ENCODE data around the gene ADCY9. TPM values are rescaled to one million over a fixed set of nuclear protein-coding genes. Genes with fewer than 3 reads are reported as not detected.

ADCY9 gene
- total RNA-seq, 1 donor from 2014 or later = 1.3 TPM

DNA sequence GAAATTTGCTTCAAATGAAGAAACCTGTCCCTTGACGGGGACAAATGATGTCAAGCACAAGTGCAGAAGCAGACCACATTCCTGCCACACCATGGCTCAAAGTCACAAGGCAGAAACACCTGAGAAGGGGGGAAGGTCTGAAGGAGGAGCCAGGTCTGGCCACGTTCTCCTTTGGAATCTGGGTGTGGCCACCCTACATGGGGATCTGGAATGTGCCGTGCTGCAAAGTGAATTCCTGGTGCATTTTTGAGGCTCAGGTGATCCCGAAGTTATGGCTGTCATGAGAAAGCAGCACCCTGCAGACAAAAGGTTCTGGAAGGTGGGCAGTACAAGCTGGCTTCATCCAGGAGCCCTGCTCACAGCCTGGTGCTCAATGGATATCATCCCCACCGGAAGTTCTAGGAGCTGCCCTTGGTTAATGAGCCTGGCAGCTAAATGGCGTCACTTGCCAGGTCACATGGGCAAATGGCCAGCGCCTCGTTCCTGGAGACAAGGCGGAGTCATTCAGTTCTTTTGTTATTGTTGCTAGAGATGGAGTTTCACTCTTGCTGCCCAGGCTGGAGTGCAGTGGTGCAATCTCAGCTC lies 20.1 kb upstream of the ADCY9 start:
- H3K27me3 Mint-ChIP-seq = peaks cover 8% of the 10 kb centered on the region
- ChIA-PET POLR2A (no interaction called here), CTCF (no interaction called here)
- H3K9me3 Mint-ChIP-seq = no peaks in the 10 kb centered on the region
- DNase-seq (no peak), ATAC-seq (ENCODE audit: low read depth) (no peak)
- no peak overlapping the region for H3K27ac Mint-ChIP-seq
- intact Hi-C loops (cut with micrococcal nuclease) = no loop called here
- H3K36me3 Mint-ChIP-seq (ENCODE audit: low read depth) = no peaks in the 10 kb centered on the region
- H3K4me3 Mint-ChIP-seq = no peak overlapping the region
- no peaks in the 10 kb centered on the region for H3K4me1 Mint-ChIP-seq
- TF ChIP-seq, protein P1, sequence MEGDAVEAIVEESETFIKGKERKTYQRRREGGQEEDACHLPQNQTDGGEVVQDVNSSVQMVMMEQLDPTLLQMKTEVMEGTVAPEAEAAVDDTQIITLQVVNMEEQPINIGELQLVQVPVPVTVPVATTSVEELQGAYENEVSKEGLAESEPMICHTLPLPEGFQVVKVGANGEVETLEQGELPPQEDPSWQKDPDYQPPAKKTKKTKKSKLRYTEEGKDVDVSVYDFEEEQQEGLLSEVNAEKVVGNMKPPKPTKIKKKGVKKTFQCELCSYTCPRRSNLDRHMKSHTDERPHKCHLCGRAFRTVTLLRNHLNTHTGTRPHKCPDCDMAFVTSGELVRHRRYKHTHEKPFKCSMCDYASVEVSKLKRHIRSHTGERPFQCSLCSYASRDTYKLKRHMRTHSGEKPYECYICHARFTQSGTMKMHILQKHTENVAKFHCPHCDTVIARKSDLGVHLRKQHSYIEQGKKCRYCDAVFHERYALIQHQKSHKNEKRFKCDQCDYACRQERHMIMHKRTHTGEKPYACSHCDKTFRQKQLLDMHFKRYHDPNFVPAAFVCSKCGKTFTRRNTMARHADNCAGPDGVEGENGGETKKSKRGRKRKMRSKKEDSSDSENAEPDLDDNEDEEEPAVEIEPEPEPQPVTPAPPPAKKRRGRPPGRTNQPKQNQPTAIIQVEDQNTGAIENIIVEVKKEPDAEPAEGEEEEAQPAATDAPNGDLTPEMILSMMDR (IDR thresholded peaks at IDR 0.05) = no peak

DNA sequence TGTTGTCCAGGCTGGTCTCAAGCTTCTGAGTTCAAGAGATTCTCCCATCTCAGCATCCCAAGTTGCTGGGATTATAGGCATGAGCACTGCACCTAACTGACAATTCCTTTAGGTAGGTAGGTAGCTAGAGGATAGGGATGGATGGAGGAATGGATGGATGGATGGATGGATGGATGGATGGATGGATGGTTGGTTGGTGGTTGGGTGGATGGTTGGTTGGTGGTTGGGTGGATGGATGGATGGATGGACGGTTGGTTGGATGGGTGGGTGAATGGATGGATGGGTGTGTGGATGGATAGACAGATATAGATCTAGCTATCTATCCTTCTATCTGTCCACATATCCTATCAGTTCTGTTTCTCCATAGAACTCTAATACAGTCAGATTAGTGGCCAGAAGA lies 19.3 kb upstream of the ADCY9 start:
- CTCF ChIA-PET = no interaction called here
- H3K4me1 Mint-ChIP-seq = no peaks in the 10 kb centered on the region
- TF ChIP-seq, protein P1 (IDR thresholded peaks at IDR 0.05) = no peak

DNA sequence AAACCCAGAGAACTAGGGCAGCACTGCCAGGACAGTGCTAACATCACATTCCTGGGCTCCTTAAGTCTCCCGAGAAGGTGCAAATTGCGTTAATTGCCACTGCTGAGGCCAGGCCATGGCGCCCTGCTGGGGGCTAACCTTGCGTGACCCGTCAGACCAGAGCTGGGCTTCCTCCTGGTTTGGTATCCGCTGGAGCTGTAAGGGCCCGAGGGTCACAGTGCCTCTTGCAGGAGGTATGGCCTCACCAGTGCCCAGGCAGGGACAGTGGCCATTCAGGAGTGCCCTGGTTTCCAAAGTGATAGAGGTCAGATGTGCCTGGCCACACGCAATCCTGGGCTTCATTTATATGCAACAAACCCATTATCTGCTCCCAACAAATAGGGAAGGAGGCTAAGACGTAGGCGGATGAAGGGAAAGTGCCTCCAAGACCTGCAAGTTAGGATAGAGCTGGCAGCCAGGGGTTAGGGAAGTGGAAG lies 17.7 kb upstream of the ADCY9 start:
- POLR2A ChIA-PET = no interaction called here
- TF ChIP-seq, protein P1 (IDR thresholded peaks at IDR 0.05) = no peak
- Mint-ChIP-seq H3K9me3 (no peaks in the 10 kb centered on the region), H3K4me3 (no peak overlapping the region), H3K4me1 (no peaks in the 10 kb centered on the region), H3K36me3 (ENCODE audit: low read depth) (no peaks in the 10 kb centered on the region), H3K27me3 (peaks cover 17% of the 10 kb centered on the region), H3K27ac (no peak overlapping the region)
- CTCF ChIA-PET = no interaction called here
- DNase-seq = no peak
- no peak for ATAC-seq (ENCODE audit: low read depth)
- intact Hi-C loops (cut with micrococcal nuclease) = no loop called here

More for the DNA sequence above, 19.3 kb upstream of the ADCY9 start:
- Mint-ChIP-seq H3K27me3 (peaks cover 11% of the 10 kb centered on the region), H3K36me3 (ENCODE audit: low read depth) (no peaks in the 10 kb centered on the region), H3K4me3 (no peak overlapping the region), H3K27ac (no peak overlapping the region), H3K9me3 (no peaks in the 10 kb centered on the region)
- POLR2A ChIA-PET = no interaction called here
- DNase-seq = no peak
- ATAC-seq (ENCODE audit: low read depth) = no peak
- intact Hi-C loops (cut with micrococcal nuclease) = no loop called here

DNA sequence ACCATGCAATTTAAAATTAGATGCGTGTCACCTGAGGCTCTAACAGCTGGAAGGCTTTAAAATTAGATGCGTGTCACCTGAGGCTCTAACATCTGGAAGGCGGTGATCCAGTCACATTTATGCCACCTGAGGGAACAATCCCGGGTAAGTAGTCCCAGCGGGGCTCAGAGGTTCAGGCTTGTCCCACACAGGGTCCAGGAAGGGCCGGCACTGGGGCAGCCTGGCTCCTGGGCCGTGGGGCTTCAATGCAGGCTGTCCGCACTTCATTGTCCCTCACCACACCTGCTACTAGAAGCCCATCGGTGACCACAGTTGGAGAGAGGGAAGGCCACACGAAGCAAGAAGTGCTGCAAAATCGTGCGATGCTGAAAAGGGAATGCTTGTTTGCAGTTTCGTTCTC lies 15.4 kb upstream of the ADCY9 start:
- CTCF ChIA-PET = no interaction called here
- POLR2A ChIA-PET = no interaction called here
- intact Hi-C loops (cut with micrococcal nuclease) = no loop called here
- DNase-seq (no peak), ATAC-seq (ENCODE audit: low read depth) (no peak)
- H3K36me3 Mint-ChIP-seq (ENCODE audit: low read depth) = no peaks in the 10 kb centered on the region
- no peak overlapping the region for H3K4me3 Mint-ChIP-seq
- TF ChIP-seq, protein P1 (IDR thresholded peaks at IDR 0.05) = no peak
- no peak overlapping the region for H3K27ac Mint-ChIP-seq
- H3K27me3 Mint-ChIP-seq = peaks cover 17% of the 10 kb centered on the region
- no peaks in the 10 kb centered on the region for H3K4me1 Mint-ChIP-seq
- no peaks in the 10 kb centered on the region for H3K9me3 Mint-ChIP-seq

DNA sequence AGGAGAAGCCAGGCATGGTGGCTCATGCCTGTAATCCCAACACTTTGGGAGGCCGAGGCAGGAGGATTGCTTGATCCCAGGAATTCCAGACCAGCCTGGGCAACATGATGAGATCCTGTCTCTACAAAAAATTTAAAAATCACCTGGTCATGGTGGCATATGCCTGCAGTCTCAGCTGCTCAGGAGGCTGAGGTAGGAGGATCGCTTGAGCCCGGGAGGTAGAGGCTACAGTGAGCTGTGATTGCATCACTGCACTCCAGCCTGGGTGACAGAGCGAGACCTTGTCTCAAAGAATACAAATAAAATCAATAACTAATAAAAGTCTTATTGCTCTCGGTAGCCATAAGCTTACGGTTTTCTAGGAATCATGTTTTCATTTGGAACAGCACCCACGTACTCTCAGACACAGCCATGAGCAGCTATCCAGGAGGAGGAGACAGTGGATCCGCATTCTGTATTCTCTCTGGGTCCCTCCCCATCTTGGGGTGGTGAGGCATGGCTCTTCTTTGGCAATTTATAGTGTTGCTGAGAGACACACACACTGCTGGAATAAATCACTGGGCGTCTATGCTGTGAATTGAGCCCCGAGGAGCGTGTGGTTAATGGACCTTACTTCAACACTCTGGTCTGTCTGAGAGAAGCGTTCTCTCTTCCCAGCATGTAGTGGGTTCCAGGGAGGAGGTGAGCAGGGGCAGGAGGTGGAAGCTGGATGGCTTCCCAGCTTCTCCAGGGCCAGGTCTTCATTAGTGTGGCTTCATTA lies 8.5 kb upstream of the ADCY9 start:
- intact Hi-C loops (cut with micrococcal nuclease) = no loop called here
- DNase-seq = no peak
- no peak for ATAC-seq (ENCODE audit: low read depth)
- TF ChIP-seq, protein P1 (IDR thresholded peaks at IDR 0.05) = no peak
- Mint-ChIP-seq H3K27ac (no peak overlapping the region), H3K4me1 (no peaks in the 10 kb centered on the region), H3K9me3 (no peaks in the 10 kb centered on the region), H3K4me3 (no peak overlapping the region), H3K27me3 (peaks cover 21% of the 10 kb centered on the region), H3K36me3 (ENCODE audit: low read depth) (no peaks in the 10 kb centered on the region)
- POLR2A ChIA-PET = no interaction called here
- CTCF ChIA-PET = no interaction called here

All from activated B cell treated with CpG ODN at 0.5 μM for 24 hours (primary cell).